Neural cell (in vitro differentiated cells): Measurements from ENCODE around the gene COL19A1.

Experiments
- CTCF ChIP-seq: fragments of 450-650 bp; IDR thresholded peaks from 2 replicates; pipeline ENCODE4 v1.5.1; 2014; ENCODE audit warnings: antibody characterized with exemption, mild to moderate bottlenecking, moderate library complexity; ENCODE audit not compliant: poor library complexity, severe bottlenecking
- EP300 ChIP-seq: fragments of 450-650 bp; conservative IDR thresholded peaks from 2 replicates; pipeline ENCODE4 v1.6.1; 2014; ENCODE audit warnings: antibody characterized with exemption, mild to moderate bottlenecking, moderate library complexity; ENCODE audit not compliant: poor library complexity, severe bottlenecking
- EZH2 ChIP-seq: fragments of 200-600, 300-800 bp; shearing (Covaris generic), sonication (generic); IDR thresholded peaks from 2 replicates; pipeline ENCODE4 v1.6.1; 2014; ENCODE audit warnings: antibody characterized with exemption, low read length, borderline replicate concordance, mild to moderate bottlenecking; ENCODE audit not compliant: insufficient read depth, poor library complexity, severe bottlenecking
- MXI1 ChIP-seq: fragments of 450-650 bp; conservative IDR thresholded peaks from 2 replicates; pipeline ENCODE4 v1.6.1; 2014; ENCODE audit warnings: antibody characterized with exemption, mild to moderate bottlenecking; ENCODE audit not compliant: poor library complexity, severe bottlenecking
- POLR2AphosphoS5 ChIP-seq: IDR thresholded peaks from 2 replicates; pipeline ENCODE4 v1.6.1; 2012
- RAD21 ChIP-seq: fragments of 450-650 bp; conservative IDR thresholded peaks from 2 replicates; pipeline ENCODE4 v1.6.1; 2014; ENCODE audit warnings: antibody characterized with exemption, mild to moderate bottlenecking, moderate library complexity
- SMC3 ChIP-seq: fragments of 450-650 bp; conservative IDR thresholded peaks from 2 replicates; pipeline ENCODE4 v1.6.1; 2014; ENCODE audit warnings: antibody characterized with exemption, mild to moderate bottlenecking, moderate library complexity; ENCODE audit not compliant: poor library complexity
- TAF1 ChIP-seq: IDR thresholded peaks from 2 replicates; pipeline ENCODE4 v1.6.1; 2012; ENCODE audit warnings: low read depth

- no peak for TF ChIP-seq CTCF
- no peak for TF ChIP-seq EZH2
- no peak for TF ChIP-seq MXI1
- no peak for TF ChIP-seq TAF1
- TF ChIP-seq POLR2AphosphoS5 = no peak
- TF ChIP-seq SMC3 = no peak
- TF ChIP-seq EP300 = no peak
- TF ChIP-seq RAD21 = no peak
Measured at GRCh38 chr6:69994251-69994650, 127.9 kb downstream of the COL19A1 start.
